Central memory CD4-positive, alpha-beta T cell (primary cell): Measurements from ENCODE around the gene HNRNPA3.
"Not testable (repeated sequence)": the region's sequence is repeated elsewhere in the genome, so short reads cannot be mapped to it uniquely, and the experiment has no call there.

Source experiments
- DNase-seq: peaks from one replicate; pipeline ENCODE4 v3.0.0; 2022

HNRNPA3 gene

GRCh38 chr2:177234267-177234666, 21.7 kb downstream of the HNRNPA3 start:
- no peak for DNase-seq

DNA sequence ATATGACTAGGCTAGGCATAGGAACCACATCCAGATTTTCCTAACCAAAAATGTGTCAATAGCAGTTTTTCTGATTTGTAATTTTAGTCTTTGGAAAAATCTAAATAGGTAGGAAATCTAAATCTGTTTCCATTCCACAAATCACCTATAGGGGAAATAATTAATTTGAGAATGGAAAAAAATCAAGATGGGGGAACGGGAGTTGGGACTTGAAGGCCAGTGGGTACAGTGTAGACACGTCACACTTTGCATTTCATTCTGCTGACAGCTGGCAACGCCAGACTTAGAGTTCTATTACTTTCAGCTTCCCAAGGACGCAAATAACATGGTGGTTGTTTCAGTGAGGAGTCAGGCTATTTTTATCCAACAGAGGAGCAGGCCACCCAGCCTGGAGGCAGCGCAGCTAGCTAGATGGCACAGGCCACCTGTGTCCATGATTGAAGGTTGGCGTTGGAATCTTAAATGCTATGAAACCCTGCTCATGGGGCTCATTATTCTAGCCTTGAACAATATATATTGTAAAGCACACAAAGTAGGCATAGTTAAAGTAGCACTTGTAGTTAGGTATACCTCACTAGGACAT, 23.4 kb downstream of the HNRNPA3 start:
- DNase-seq, result no peak

- no peak for DNase-seq
These were observed 25.3 kb downstream of the HNRNPA3 start for GRCh38 chr2:177237932-177238331.

- no peak for DNase-seq
These were observed 26.5 kb downstream of the HNRNPA3 start for GRCh38 chr2:177239053-177239452.

GRCh38 chr2:177239932-177240630, 27.5 kb downstream of the HNRNPA3 start:
- DNase-seq, result peak; percentile 48

- DNase-seq, result no peak
These were observed 29.1 kb downstream of the HNRNPA3 start for GRCh38 chr2:177241711-177242120.

DNA sequence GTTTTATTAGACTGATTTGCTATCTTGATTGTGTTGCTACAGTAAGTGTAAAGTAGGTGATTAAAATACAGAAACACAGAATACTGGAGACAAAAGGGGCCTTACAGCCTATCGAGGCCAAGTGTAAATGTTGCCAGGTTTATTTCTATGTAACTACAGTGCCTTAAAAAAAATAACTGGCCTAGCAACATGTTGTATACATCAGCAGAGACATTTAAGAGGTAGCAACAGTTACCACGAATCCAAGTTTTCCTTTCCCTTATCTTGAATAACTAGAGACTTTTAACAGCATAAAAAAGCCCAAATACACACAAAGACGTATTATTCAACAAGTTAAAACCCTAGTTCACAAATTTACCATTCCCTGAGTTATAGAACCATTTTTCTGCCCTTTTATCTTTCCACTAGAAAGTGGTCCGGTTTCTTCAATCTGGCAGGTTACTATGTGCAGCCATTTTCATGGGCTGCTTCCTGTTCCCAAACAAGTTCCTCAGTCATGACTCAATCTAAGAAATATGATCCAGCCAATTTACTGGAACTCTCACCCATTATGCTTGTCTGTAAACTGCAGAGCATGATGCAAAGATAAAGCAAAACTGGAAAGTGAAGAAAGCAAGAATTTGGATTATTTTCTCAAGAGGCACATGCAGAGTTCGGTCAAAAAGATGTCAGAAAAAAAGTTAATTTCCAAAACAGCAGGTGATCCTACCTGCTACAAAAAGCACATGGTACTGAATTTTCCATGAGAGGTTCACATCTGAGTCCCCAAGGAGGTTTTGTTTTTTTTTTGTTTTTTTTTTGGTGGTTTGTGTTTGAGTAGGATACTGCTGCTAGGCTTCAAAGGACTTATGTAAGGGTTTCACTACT, 29.8 kb downstream of the HNRNPA3 start:
- DNase-seq, result no peak

DNA sequence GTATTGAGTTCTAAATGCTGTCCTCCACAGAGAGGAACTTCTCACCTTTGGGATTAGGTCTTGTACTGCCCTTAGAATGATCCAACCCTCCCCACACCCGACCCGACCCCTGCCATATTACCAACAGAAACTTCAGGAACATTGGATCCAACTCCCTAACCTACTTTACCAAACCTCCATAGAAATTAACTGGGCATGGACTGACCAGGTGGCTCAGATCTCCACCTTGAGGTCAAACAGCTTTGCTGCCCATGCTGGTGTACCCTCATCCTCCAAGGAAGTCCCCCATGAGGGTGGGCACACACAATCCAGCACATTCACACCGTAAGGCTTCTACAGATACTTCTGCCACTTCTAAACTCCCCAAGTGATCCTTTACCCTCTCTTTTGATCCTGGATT, 30.5 kb downstream of the HNRNPA3 start:
- DNase-seq, result no peak

- DNase-seq, result no peak
These were observed 30.9 kb downstream of the HNRNPA3 start for GRCh38 chr2:177243476-177243875.

GRCh38 chr2:177244244-177244771, 31.7 kb downstream of the HNRNPA3 start:
- no peak for DNase-seq

- no peak for DNase-seq
These were observed 32.4 kb downstream of the HNRNPA3 start for GRCh38 chr2:177245010-177245422.

- DNase-seq, result no peak
These were observed 33.4 kb downstream of the HNRNPA3 start for GRCh38 chr2:177246000-177246399.

DNA sequence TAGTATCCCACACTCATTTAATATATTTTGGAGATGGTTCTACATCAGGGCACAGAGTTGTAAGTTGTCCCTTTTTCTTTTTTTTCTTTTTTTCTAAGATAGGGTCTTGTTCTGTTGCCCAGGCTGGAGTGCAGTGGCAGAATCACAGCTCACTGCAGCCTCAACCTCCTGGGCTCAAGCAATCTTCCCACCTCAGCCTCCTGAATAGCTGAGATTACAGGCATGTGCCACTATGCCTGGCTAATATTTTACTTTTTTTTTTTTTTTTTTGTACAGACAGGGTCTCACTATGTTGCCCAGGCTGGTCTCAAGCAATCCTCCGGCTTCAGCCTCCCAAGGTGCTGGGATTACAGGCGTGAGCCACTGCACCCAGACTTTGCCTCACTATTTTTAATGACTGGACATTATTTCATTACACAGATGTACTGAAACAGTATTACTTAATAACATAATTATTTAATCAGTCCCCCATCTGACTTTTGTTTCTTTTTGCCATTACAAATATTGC, 34.0 kb downstream of the HNRNPA3 start:
- DNase-seq, result not testable (repeated sequence)

GRCh38 chr2:177247693-177248262, 35.2 kb downstream of the HNRNPA3 start:
- no peak for DNase-seq

- DNase-seq, result no peak
These were observed 36.4 kb downstream of the HNRNPA3 start for GRCh38 chr2:177249038-177249437.

- DNase-seq, result no peak
These were observed 37.9 kb downstream of the HNRNPA3 start for GRCh38 chr2:177250461-177250860.

DNA sequence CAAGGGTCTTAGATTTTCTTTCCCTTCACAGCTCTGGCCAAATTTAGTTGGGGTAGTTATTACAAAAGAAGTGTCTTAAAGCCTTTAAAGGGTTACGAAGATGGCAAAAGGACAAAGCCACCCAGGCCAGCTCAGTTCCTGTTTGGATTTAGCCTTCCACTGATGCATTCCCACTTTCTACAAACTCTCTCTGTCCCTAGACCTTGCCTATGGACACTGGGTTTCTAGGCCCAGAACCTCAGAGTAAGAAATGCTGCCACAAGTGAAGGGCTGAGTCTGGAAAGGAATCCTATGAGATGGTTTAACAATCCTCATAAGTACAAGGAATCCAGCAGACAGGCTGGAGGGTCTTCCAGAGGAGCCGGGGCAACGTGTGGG, 38.6 kb downstream of the HNRNPA3 start:
- no peak for DNase-seq

- no peak for DNase-seq
These were observed 40.4 kb downstream of the HNRNPA3 start for GRCh38 chr2:177252808-177253531.

- DNase-seq, result no peak
These were observed 41.1 kb downstream of the HNRNPA3 start for GRCh38 chr2:177253704-177254103.

DNA sequence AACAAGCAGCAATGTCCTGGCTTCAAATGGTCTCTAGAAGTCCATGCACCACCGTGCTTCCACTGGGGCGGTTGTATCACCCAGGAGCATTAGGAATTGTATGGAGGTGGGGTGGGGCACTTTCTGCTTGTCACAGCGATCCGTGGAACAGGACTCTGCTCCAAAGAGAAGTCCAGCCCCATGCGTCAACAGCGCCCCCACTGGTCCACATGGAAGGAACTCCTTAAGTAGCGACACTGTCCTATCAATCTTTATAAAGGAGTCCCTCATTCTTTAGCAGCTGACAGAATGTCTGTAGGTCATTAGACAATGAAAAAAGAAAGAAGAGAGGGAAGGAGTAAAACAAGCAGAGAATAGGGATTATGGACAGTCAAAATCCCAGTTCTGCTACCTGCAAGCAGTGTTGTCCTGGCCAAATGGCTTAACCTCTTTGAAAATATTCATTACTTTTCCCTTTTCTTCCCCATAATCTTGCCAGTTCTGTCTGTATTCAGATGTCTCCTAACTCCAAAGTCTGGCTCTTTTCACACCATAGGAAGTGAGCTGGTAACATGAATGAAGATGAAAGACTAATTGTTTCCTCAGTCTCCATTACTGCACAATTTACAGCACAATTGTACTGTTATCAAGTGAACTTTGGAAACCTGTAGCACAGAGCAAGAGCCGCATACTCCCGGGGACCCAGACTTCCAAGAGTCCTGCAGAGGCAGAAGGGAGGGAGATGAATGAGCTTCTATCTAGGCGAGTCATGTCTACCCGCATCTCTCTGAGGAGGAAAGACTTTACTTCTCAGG, 42.0 kb downstream of the HNRNPA3 start:
- no peak for DNase-seq

GRCh38 chr2:177255227-177255601, 42.6 kb downstream of the HNRNPA3 start:
- DNase-seq, result no peak
